ENCODE measurements around the gene PAM16.
A peak's percentile ranks its signal among the peaks of the same experiment; 100 is the strongest.

Gene PAM16

DNA sequence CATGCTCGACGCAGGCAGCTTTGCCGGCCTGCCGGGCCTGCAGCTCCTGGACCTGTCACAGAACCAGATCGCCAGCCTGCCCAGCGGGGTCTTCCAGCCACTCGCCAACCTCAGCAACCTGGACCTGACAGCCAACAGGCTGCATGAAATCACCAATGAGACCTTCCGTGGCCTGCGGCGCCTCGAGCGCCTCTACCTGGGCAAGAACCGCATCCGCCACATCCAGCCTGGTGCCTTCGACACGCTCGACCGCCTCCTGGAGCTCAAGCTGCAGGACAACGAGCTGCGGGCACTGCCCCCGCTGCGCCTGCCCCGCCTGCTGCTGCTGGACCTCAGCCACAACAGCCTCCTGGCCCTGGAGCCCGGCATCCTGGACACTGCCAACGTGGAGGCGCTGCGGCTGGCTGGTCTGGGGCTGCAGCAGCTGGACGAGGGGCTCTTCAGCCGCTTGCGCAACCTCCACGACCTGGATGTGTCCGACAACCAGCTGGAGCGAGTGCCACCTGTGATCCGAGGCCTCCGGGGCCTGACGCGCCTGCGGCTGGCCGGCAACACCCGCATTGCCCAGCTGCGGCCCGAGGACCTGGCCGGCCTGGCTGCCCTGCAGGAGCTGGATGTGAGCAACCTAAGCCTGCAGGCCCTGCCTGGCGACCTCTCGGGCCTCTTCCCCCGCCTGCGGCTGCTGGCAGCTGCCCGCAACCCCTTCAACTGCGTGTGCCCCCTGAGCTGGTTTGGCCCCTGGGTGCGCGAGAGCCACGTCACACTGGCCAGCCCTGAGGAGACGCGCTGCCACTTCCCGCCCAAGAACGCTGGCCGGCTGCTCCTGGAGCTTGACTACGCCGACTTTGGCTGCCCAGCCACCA, 30.2 kb upstream of the PAM16 start:
- TF ChIP-seq, protein P1, sequence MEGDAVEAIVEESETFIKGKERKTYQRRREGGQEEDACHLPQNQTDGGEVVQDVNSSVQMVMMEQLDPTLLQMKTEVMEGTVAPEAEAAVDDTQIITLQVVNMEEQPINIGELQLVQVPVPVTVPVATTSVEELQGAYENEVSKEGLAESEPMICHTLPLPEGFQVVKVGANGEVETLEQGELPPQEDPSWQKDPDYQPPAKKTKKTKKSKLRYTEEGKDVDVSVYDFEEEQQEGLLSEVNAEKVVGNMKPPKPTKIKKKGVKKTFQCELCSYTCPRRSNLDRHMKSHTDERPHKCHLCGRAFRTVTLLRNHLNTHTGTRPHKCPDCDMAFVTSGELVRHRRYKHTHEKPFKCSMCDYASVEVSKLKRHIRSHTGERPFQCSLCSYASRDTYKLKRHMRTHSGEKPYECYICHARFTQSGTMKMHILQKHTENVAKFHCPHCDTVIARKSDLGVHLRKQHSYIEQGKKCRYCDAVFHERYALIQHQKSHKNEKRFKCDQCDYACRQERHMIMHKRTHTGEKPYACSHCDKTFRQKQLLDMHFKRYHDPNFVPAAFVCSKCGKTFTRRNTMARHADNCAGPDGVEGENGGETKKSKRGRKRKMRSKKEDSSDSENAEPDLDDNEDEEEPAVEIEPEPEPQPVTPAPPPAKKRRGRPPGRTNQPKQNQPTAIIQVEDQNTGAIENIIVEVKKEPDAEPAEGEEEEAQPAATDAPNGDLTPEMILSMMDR (IDR thresholded peaks at IDR 0.05): no peak
- no peaks in the 10 kb centered on the region for H3K9me3 Mint-ChIP-seq
- H3K27me3 Mint-ChIP-seq (ENCODE audit: low read depth, poor library complexity): peaks cover 3% of the 10 kb centered on the region
- peaks cover 61% of the 10 kb centered on the region for H3K4me1 Mint-ChIP-seq
- no peak overlapping the region for H3K27ac Mint-ChIP-seq
- no peak overlapping the region for H3K4me3 Mint-ChIP-seq
- DNase-seq: no peak
- no peaks in the 10 kb centered on the region for H3K36me3 Mint-ChIP-seq (ENCODE audit: low read depth)

DNA sequence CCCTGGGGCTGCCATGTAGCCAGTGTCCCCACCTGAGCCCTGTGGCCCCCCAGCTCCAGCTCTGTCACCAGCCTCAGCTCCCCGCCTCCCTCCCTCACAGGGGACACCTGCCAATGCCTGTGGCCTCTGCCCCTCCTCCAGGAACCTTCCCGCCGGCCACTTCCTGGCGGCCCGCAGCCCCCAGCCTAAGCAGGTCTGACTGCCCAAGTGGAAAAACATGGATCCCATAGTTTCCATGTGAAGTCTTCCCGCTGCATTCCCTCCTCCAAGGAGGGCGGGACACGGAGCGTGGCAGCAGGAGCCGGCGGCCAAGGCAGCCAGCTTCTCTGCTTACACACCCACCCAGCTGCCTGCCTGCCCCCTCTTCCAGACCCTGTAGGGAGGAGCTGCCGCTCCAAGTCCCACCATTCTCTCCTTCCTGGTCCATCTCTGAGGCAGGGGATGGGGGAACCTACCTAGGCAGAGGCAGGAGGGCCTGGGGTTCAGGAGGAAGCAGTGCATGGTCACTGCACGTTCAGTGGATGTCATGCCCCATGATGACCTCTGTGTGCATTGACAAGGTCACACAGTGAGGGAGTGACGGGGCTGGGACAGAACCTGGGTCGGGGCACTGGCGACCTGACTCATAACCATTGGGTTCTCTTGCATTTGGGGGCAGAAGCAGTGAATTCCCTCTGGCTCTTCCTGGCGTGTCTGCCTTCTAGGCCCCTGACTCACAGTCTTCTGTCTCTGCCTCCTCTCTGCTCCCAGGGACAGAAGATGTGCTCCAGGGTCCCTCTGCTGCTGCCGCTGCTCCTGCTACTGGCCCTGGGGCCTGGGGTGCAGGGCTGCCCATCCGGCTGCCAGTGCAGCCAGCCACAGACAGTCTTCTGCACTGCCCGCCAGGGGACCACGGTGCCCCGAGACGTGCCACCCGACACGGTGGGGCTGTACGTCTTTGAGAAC, 29.3 kb upstream of the PAM16 start:
- peak overlapping the region; percentile 87 for H3K27ac Mint-ChIP-seq
- H3K36me3 Mint-ChIP-seq (ENCODE audit: low read depth): no peaks in the 10 kb centered on the region
- peak; percentile 57 for DNase-seq
- H3K4me1 Mint-ChIP-seq: peaks cover 66% of the 10 kb centered on the region
- no peaks in the 10 kb centered on the region for H3K9me3 Mint-ChIP-seq
- H3K27me3 Mint-ChIP-seq (ENCODE audit: low read depth, poor library complexity): peaks cover 3% of the 10 kb centered on the region
- no peak overlapping the region for H3K4me3 Mint-ChIP-seq
- TF ChIP-seq, protein P1 (IDR thresholded peaks at IDR 0.05): no peak

DNA sequence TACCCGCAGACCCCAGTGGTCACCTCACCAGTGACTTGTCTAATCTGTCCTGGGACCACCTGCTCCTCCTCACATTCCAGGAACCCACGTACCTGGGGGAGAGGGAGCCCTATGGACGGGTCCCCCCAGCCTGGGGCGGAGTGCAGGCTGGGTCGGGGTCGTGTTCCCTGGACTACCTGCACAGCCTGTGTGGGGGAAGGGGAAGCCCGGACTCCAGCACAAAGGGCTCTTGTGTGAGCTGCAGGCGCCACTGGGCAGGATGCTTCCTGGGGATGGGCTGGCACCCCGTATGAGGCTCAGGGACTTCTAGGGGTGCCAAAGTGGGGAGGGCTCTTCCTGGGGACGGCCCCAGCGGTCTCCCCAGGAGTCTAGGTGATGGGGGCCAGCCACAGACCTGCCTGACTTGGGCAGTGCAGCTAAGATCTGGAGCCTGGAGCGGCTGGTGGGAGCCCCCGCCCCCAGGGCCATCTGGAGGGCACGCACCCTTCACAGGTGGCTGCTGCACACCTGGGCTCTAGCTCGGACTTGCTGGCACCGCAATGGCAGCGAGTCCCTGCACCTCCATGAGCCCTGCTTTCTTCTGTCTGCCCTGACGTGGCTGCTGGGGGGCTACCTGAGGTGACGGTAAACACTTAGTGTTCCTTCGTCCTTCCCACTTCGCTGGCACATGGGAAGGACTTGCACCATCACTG, 28.0 kb upstream of the PAM16 start:
- Mint-ChIP-seq H3K4me1 (peaks cover 66% of the 10 kb centered on the region), H3K27ac (no peak overlapping the region), H3K36me3 (ENCODE audit: low read depth) (no peaks in the 10 kb centered on the region), H3K9me3 (no peaks in the 10 kb centered on the region), H3K27me3 (ENCODE audit: low read depth, poor library complexity) (peaks cover 3% of the 10 kb centered on the region), H3K4me3 (no peak overlapping the region)
- TF ChIP-seq, protein P1 (IDR thresholded peaks at IDR 0.05): no peak
- no peak for DNase-seq

DNA sequence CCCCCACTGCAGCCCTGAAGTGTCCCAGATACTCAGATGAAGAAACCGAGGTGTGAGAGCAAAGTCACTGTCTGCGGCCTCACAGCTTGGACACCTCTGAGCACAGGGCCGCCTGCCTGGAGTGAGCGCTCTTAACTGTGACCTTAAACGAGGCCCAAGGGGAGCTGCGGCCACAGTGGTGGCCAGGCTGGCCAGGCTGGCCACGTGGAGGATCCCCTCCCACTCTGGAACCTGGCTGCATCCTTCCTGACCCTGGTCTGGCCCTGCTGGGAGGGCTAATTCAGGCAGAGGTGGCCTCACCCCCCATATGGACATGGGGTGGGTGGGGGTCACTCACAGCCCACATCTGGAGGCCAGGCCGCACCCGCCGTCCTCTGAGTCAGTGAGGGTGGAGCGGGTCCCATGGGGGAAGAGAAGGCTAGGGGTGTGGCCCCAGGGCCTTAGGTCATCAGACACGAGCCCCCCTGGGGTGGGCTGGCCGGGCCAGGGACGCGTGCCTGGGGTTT, 27.1 kb upstream of the PAM16 start:
- TF ChIP-seq, protein P1 (IDR thresholded peaks at IDR 0.05): no peak
- Mint-ChIP-seq H3K9me3 (no peaks in the 10 kb centered on the region), H3K27me3 (ENCODE audit: low read depth, poor library complexity) (peaks cover 3% of the 10 kb centered on the region), H3K4me3 (peak overlapping the region; percentile 67), H3K27ac (peak overlapping the region; percentile 83), H3K4me1 (peaks cover 68% of the 10 kb centered on the region), H3K36me3 (ENCODE audit: low read depth) (no peaks in the 10 kb centered on the region)
- DNase-seq: no peak

DNA sequence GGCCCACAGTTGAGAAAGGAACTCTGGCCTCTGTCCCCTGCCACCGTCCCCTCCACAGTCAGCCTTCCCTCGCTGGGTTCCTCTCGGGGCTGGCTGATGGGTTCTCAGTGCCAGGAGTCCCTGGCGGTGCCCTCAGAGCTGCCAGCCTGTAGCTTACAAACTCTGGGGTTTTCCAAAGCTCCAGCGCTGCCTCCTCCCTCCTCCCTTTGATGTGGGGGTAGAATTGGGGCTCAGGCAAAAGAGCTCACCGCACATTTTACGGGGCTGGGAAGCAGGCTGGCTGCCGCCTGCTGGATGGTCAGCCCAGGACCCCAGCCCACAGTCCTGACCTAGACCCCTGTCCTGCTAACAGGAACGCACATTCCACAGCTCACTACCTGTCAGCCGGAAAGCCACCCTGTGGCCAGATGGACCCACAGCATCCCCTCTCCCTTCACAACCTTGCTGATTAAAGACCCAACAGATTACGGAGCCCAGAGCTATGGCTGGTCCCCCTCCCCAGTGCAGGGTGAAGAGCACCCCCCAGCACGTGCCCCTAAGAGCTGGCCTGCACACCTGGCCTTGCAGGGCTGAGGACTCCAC, 26.5 kb upstream of the PAM16 start:
- Mint-ChIP-seq H3K4me1 (peaks cover 70% of the 10 kb centered on the region), H3K27me3 (ENCODE audit: low read depth, poor library complexity) (peaks cover 3% of the 10 kb centered on the region), H3K36me3 (ENCODE audit: low read depth) (no peaks in the 10 kb centered on the region), H3K4me3 (peak overlapping the region; percentile 67), H3K9me3 (no peaks in the 10 kb centered on the region), H3K27ac (peak overlapping the region; percentile 83)
- DNase-seq: no peak
- TF ChIP-seq, protein P1 (IDR thresholded peaks at IDR 0.05): peak; percentile 18

Data from nephron progenitor cell (in vitro differentiated cells).